NB4 (cell line): ENCODE data around the gene NCBP2.

ENCODE experiments used
- DNase-seq: peaks from one replicate; pipeline ENCODE4 v3.0.0; 2010; ENCODE audit warnings: low read depth
- H3K4me3 ChIP-seq: one replicate; pipeline ENCODE4 v1.5.1; 2011; ENCODE audit warnings: mild to moderate bottlenecking, low read depth, low read length, moderate library complexity
- MYC ChIP-seq: IDR thresholded peaks from 2 replicates; pipeline ENCODE4 v1.6.1; 2011; ENCODE audit warnings: low read depth, low read length
- POLR2A ChIP-seq: IDR thresholded peaks from 2 replicates; pipeline ENCODE4 v1.6.1; 2011; ENCODE audit warnings: mild to moderate bottlenecking; ENCODE audit not compliant: insufficient read length; ENCODE audit errors: extremely low read depth
- TF ChIP-seq, protein P1 (sequence below): IDR thresholded peaks from 2 replicates; pipeline ENCODE4 v1.6.1; 2011; ENCODE audit warnings: low read depth, low read length
- TF ChIP-seq, protein P2 (sequence below): IDR thresholded peaks from one replicate; pipeline ENCODE4 v1.5.1; 2012; ENCODE audit warnings: low read depth, low read length

Gene NCBP2

DNA sequence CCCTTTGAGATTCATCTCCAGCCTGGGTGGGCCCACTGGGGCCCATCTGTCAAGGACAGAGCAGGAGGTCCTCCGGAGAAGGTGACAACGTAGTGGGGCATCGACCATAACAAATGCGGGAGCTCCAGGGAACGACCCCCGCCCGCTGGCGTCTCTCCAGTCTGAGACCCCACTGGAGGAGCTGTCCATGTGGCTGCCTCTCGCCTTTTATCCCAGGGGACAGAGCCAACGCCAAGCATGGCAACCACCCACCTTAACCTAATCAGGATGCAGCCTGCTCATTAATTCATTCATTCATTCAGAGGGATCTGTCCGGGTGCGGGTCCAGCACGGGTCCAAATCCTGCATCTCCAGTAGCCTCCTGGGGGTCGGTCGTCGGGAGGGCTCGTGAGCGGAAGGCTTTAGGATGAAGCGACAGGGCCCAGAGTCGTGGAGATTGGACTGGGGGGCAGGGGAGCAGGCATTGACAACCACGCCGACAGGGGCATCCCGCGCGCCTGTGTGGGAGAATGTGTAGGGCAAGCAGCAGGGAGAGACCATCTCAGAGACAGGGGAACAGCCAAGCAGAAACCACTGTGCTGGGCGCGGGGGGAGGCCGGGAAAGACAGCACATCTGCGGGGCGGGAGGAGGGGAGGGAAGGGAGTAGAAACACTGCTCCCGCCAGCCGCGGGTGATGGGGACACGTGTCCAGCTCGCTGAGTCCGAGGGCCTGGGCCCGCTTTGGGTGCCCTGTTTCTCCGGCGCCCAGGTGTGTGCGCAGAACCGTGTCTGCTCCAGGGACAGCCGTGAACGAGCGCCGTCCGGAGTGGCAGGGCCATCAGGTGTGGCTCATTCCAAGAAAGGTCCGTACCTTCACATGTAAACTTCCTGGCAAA, 24.4 kb upstream of the NCBP2 start:
- TF ChIP-seq MYC (no peak), POLR2A (no peak)
- TF ChIP-seq, protein P1, sequence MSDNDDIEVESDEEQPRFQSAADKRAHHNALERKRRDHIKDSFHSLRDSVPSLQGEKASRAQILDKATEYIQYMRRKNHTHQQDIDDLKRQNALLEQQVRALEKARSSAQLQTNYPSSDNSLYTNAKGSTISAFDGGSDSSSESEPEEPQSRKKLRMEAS, result no peak
- TF ChIP-seq, protein P2, sequence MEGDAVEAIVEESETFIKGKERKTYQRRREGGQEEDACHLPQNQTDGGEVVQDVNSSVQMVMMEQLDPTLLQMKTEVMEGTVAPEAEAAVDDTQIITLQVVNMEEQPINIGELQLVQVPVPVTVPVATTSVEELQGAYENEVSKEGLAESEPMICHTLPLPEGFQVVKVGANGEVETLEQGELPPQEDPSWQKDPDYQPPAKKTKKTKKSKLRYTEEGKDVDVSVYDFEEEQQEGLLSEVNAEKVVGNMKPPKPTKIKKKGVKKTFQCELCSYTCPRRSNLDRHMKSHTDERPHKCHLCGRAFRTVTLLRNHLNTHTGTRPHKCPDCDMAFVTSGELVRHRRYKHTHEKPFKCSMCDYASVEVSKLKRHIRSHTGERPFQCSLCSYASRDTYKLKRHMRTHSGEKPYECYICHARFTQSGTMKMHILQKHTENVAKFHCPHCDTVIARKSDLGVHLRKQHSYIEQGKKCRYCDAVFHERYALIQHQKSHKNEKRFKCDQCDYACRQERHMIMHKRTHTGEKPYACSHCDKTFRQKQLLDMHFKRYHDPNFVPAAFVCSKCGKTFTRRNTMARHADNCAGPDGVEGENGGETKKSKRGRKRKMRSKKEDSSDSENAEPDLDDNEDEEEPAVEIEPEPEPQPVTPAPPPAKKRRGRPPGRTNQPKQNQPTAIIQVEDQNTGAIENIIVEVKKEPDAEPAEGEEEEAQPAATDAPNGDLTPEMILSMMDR, result no peak
- H3K4me3 ChIP-seq, result no peak overlapping the region
- no peak for DNase-seq

DNA sequence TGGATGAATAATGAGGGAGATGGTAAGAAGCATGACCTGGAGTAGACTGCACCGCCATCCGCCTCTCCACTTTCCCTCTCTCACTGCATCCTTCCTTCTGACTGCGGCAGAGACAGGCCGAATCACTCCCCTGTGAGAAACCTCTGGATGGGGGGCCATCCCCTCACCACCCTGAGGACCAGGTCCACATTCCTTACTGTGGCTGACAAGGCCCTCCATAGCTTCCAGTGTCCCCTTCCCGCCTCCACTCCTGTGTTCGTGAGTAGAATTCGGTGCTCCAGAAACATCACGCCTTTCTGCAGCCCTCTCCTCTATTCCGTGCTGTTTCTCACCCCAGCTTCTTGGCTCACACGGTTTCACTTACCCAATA, 23.5 kb upstream of the NCBP2 start:
- no peak for DNase-seq
- TF ChIP-seq, protein P1, result no peak
- no peak for TF ChIP-seq MYC
- no peak for TF ChIP-seq POLR2A
- TF ChIP-seq, protein P2, result no peak
- H3K4me3 ChIP-seq, result no peak overlapping the region

DNA sequence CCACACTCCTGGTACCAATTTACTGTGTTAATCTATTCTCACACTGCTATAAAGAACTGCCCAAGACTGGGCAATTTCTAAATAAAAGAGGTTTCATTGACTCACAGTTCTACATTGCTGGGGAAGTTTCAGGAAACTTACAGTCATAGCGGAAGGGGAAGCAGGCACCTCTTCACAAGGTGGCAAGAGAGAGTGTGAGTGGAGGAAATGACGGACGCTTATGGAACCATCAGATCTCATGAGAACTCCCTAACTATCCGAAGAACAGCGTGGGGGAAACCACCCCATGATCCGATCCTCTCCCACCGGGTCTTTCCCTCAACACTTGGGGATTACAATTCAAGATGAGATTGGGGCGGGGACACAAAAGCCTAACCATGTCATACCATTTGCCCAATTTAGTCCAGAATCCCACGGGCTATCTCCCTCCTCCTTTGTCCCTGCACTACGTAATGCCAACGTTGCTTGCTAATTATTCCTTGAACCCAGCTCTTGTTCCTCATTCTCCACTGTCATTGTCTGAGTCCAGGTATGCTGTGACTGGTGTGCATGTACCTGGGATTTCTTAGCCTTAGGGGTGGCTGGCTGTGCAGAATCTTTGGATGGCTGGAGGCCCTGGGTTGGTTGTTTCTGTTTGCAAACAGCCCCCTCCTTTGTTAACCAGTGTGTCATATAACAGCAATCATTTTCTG, 22.9 kb upstream of the NCBP2 start:
- TF ChIP-seq, protein P1, result no peak
- TF ChIP-seq MYC (no peak), POLR2A (no peak)
- TF ChIP-seq, protein P2, result no peak
- DNase-seq, result no peak
- H3K4me3 ChIP-seq, result no peak overlapping the region

DNA sequence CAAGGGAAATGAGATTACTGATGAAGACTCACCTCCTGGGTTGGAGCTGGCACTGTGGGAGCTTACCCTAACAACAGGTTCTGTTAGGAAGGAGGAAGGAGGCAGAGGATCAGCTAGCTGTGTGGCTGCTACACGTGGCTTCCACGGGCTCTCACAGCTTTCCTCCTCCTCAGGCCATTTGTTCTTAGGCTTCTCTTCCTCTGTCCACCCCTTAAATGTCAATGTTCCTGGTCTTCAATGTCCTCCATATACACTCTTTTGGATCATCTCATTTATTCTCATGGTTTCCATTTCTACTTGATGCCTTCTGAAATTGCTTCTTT, 21.3 kb upstream of the NCBP2 start:
- DNase-seq, result no peak
- TF ChIP-seq, protein P1, result no peak
- TF ChIP-seq, protein P2, result no peak
- TF ChIP-seq POLR2A, result no peak
- no peak for TF ChIP-seq MYC
- H3K4me3 ChIP-seq, result no peak overlapping the region

DNA sequence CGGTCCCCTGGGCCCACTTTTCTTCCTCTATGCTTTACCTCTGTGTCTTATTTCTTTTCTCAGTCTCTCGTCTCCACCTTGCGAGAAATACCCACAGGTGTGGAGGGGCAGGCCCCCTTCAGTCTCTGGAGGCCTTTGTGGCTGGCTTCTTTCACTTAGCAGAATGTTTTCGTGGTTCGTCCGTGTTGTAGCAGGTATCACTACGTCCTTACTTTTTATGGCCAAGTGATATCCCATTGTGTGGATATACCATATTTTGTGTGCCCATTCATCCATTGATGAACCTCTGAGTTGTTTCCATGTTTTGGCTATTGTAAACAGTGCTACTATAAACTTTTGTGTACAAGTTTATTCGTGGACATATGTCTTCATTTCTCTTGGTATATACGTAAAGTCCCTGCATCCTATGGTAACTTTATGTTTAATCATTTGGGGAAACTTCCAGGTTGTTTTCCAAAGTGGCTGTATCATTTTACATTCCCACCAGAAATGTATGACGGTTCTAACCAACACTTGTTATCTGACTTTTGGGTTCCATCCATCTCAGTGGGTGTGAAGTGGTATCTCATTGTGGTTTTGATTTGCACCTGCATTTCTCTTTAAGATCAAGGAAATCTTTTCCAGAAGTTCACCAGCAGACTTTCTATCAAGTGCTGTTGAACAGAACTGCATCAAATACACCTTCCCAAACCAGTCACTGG, 20.8 kb upstream of the NCBP2 start:
- DNase-seq, result no peak
- TF ChIP-seq, protein P2, result no peak
- no peak for TF ChIP-seq POLR2A
- H3K4me3 ChIP-seq, result no peak overlapping the region
